Measurements from ENCODE around the gene TMEM266.
A peak's percentile ranks its signal among the peaks of the same experiment; 100 is the strongest.

Gene TMEM266

GRCh38 chr15:76147906-76148570 is 88.3 kb downstream of the TMEM266 start (continued):
- TF ChIP-seq PRDM6 (tag by site-specific recombination; IDR thresholded peaks at IDR 0.05) (no peak), ZBTB44 (tag by site-specific recombination; IDR thresholded peaks at IDR 0.05) (no peak), CTCF (tag by site-specific recombination; IDR thresholded peaks at IDR 0.05) (peak; percentile 88), ZNF423 (tag by site-specific recombination; IDR thresholded peaks at IDR 0.05) (no peak), HIC1 (tag by site-specific recombination; IDR thresholded peaks at IDR 0.05) (no peak), ZNF248 (tag by site-specific recombination; IDR thresholded peaks at IDR 0.05) (no peak), KLF1 (tag by site-specific recombination; IDR thresholded peaks at IDR 0.05) (0 out of 2 replicates have a peak, but pooled peaks have one; percentile 15), SETDB1 (IDR thresholded peaks at IDR 0.05; ENCODE audit: insufficient read length, low read length) (no peak), ZIC2 (tag by site-specific recombination; IDR thresholded peaks at IDR 0.05) (peak; percentile 68), ZNF548 (tag by site-specific recombination; IDR thresholded peaks at IDR 0.05) (no peak), ZNF202 (tag by site-specific recombination; IDR thresholded peaks at IDR 0.05; ENCODE audit: borderline replicate concordance) (no peak), KLF10 (tag by site-specific recombination; IDR thresholded peaks at IDR 0.05) (peak; percentile 96), ZNF561 (tag by site-specific recombination; IDR thresholded peaks at IDR 0.05; ENCODE audit: borderline replicate concordance) (no peak), ZBTB11 (tag by site-specific recombination; conservative IDR thresholded peaks at IDR 0.05; ENCODE audit: low read depth) (0 out of 2 replicates have a peak, but pooled peaks have one; percentile 12), ZNF658 (tag by site-specific recombination; IDR thresholded peaks at IDR 0.05) (no peak), KLF8 (tag by site-specific recombination; IDR thresholded peaks at IDR 0.05) (0 out of 2 replicates have a peak, but pooled peaks have one; percentile 25), ZNF302 (tag by site-specific recombination; IDR thresholded peaks at IDR 0.05; ENCODE audit: low read depth) (no peak), MEIS1 (CRISPR knock-in tag; IDR thresholded peaks at IDR 0.05; ENCODE audit: borderline replicate concordance) (no peak), ELK4 (IDR thresholded peaks at IDR 0.05; ENCODE audit: borderline replicate concordance, low read depth, low read length) (no peak), PRDM1 (tag by site-specific recombination; IDR thresholded peaks at IDR 0.05) (peak; percentile 68), ZSCAN4 (tag by site-specific recombination; IDR thresholded peaks at IDR 0.05) (no peak), ZNF148 (tag by site-specific recombination; IDR thresholded peaks at IDR 0.05; ENCODE audit: borderline replicate concordance) (no peak), ZNF394 (tag by site-specific recombination; IDR thresholded peaks at IDR 0.05; ENCODE audit: borderline replicate concordance) (no peak)
